H1 (cell line): ENCODE measurements around the gene KIAA1671. TPM values are rescaled to one million over a fixed set of nuclear protein-coding genes. Genes with fewer than 3 reads are reported as not detected.

ENCODE experiments used
- EP300 ChIP-seq, 2 experiments: IDR thresholded peaks; 1 replicate in 1 of 2; 2 replicates in 1 of 2; pipeline ENCODE4 v1.6.1; 2011 to 2012; ENCODE audit warnings: low read depth in 2 of 2, low read length in 2 of 2, mild to moderate bottlenecking in 2 of 2, borderline replicate concordance in 1 of 2, inconsistent platforms in 1 of 2, moderate library complexity in 1 of 2
- FOSL1 ChIP-seq: IDR thresholded peaks from 2 replicates; pipeline ENCODE4 v1.6.1; 2011; ENCODE audit warnings: mild to moderate bottlenecking, low read depth, low read length, moderate library complexity; ENCODE audit not compliant: insufficient read depth
- RXRA ChIP-seq: IDR thresholded peaks from 2 replicates; pipeline ENCODE4 v1.6.1; 2011; ENCODE audit warnings: low read depth, mild to moderate bottlenecking, low read length, moderate library complexity; ENCODE audit not compliant: insufficient read depth
- SP4 ChIP-seq: IDR thresholded peaks from 2 replicates; pipeline ENCODE4 v1.6.1; 2012; ENCODE audit warnings: low read length, inconsistent platforms
- TAF7 ChIP-seq: optimal IDR thresholded peaks from 2 replicates; pipeline ENCODE3; 2011; ENCODE audit warnings: low read depth, mild to moderate bottlenecking, inconsistent platforms, low read length, moderate library complexity, borderline replicate concordance
- ZNF274 ChIP-seq: IDR thresholded peaks from 2 replicates; pipeline ENCODE4 v1.7.0; 2012; ENCODE audit warnings: low read length, borderline replicate concordance; ENCODE audit errors: extremely low read depth
- polyA plus RNA-seq, 7 experiments: library from polyadenylated mRNA; depleted of rRNA in 3 of 7; stranded (reverse) in 5 of 7; unstranded in 2 of 7; fragments of >200 nt in 5 of 7; fragments of 200-250 nt in 2 of 7; gene quantifications; 1 replicate in 5 of 7; 2 replicates in 1 of 7; 4 replicates in 1 of 7; pipeline versions ENCODE4 v1.2.1 to v1.2.3, GENCODE V29; 2011 to 2013; ENCODE audit warnings: missing spikeins in 2 of 7, mixed read lengths in 2 of 7
- total RNA-seq: library from RNA; stranded (reverse); fragmentation: NEBNext Ultra II Directional; extraction: Animal tissue kit (Norgen Biotek cat#: 25700); gene quantifications from 2 replicates; pipeline ENCODE4 v1.2.1, GENCODE V29; 2021

Gene KIAA1671
- total and polyA plus RNA-seq, 2 of the 8 experiments (the other 6 are each of a cell fraction or from before 2014, with no cell fraction given): 6.4 to 23.9 TPM

- no peak for TF ChIP-seq EP300 (IDR thresholded peaks at IDR 0.05; ENCODE audit: borderline replicate concordance in 1 of 2, low read depth in 2 of 2, low read length in 2 of 2)
- no peak for TF ChIP-seq SP4
- no peak for TF ChIP-seq ZNF274
- no peak for TF ChIP-seq RXRA
- no peak for TF ChIP-seq TAF7
- no peak for TF ChIP-seq FOSL1
Observed at GRCh38 chr22:24920029-24920428, 32.5 kb upstream of the KIAA1671 start (continued).
